Ishikawa (cell line): ENCODE data around the gene FRAS1.

Experiments used
- EP300 ChIP-seq: IDR thresholded peaks from 2 replicates; pipeline ENCODE4 v1.6.1; 2012; ENCODE audit warnings: borderline replicate concordance
- FOXM1 ChIP-seq: IDR thresholded peaks from 2 replicates; pipeline ENCODE4 v1.6.1; 2012; ENCODE audit warnings: low read depth, borderline replicate concordance
- RAD21 ChIP-seq: IDR thresholded peaks from 2 replicates; pipeline ENCODE4 v1.6.1; 2012; ENCODE audit warnings: low read depth
- REST ChIP-seq: IDR thresholded peaks from 2 replicates; pipeline ENCODE4 v1.6.1; 2012; ENCODE audit warnings: low read depth, mild to moderate bottlenecking
- TAF1 ChIP-seq: IDR thresholded peaks from 2 replicates; pipeline ENCODE4 v1.6.1; 2012; ENCODE audit warnings: low read depth, mild to moderate bottlenecking
- YY1 ChIP-seq: IDR thresholded peaks from 2 replicates; pipeline ENCODE4 v1.6.1; 2012; ENCODE audit warnings: low read depth
- TF ChIP-seq, protein P1 (sequence below): IDR thresholded peaks from 2 replicates; pipeline ENCODE4 v1.6.1; 2012

DNA sequence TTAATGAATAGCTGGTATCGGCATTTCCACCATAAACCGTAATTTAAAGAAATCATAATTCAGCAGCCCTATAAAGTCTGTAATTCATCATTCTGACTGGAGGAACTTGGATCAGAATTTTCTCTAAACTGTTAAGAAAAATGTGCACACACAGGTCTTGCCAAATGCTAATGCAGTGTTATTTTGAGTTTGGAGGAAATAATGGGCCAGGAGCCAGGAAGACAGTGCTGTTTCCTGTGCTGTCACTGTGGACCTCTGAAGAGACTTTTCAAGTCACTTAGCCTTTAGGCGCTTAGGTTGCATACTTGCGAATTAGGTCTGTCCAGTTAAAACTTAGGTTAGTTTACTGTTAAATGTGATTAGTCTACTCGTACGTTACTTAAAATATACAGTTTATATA, 357.0 kb downstream of the FRAS1 start:
- TF ChIP-seq EP300 (no peak), REST (no peak), RAD21 (no peak), FOXM1 (no peak), YY1 (no peak), TAF1 (no peak)
- TF ChIP-seq, protein P1, sequence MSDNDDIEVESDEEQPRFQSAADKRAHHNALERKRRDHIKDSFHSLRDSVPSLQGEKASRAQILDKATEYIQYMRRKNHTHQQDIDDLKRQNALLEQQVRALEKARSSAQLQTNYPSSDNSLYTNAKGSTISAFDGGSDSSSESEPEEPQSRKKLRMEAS, result no peak
